ENCODE data around the gene LCLAT1. TPM values are rescaled to one million over a fixed set of nuclear protein-coding genes. Genes with fewer than 3 reads are reported as not detected.

LCLAT1 gene
- total and polyA plus RNA-seq, 8 donors: 2.0 to 15.0 (median 9.8) TPM

DNA sequence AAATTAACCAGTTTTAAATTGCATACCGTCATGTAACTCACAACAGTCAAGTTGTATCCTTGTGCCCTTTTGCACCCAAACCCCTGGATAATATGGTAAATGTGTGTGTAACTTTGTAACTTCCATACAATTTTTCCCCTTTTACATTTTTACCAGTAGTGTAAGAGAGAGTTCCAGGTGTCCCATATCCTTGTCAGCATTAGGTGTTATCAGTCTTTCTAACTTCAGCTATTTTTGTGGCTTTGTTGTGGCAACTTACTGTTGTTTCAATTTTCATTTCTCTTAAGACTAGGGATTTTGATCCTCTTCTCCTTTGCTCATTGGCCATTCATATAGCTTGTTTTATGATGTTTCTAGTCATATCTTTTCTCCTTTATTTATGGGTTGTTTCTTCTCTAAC, 94.6 kb downstream of the LCLAT1 start:
- intact Hi-C loops (cut with DNase I): no loop called here
- ATAC-seq (no peak), FAIRE-seq (no peak), DNase-seq (no peak)
- Histone ChIP-seq H3K4me1 (no peaks in the 10 kb centered on the region), H3K9me3 (no peaks in the 10 kb centered on the region), H3K27me3 (no peaks in the 10 kb centered on the region), H3K4me3 (no peak overlapping the region), H3K27ac (no peak overlapping the region), H3K36me3 (no peaks in the 10 kb centered on the region)
- TF ChIP-seq, protein P1, sequence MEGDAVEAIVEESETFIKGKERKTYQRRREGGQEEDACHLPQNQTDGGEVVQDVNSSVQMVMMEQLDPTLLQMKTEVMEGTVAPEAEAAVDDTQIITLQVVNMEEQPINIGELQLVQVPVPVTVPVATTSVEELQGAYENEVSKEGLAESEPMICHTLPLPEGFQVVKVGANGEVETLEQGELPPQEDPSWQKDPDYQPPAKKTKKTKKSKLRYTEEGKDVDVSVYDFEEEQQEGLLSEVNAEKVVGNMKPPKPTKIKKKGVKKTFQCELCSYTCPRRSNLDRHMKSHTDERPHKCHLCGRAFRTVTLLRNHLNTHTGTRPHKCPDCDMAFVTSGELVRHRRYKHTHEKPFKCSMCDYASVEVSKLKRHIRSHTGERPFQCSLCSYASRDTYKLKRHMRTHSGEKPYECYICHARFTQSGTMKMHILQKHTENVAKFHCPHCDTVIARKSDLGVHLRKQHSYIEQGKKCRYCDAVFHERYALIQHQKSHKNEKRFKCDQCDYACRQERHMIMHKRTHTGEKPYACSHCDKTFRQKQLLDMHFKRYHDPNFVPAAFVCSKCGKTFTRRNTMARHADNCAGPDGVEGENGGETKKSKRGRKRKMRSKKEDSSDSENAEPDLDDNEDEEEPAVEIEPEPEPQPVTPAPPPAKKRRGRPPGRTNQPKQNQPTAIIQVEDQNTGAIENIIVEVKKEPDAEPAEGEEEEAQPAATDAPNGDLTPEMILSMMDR (IDR thresholded peaks at IDR 0.05): no peak
- 97 to 99% methylated on average over 1 of the region's 1 CpG for WGBS, 2 donors

DNA sequence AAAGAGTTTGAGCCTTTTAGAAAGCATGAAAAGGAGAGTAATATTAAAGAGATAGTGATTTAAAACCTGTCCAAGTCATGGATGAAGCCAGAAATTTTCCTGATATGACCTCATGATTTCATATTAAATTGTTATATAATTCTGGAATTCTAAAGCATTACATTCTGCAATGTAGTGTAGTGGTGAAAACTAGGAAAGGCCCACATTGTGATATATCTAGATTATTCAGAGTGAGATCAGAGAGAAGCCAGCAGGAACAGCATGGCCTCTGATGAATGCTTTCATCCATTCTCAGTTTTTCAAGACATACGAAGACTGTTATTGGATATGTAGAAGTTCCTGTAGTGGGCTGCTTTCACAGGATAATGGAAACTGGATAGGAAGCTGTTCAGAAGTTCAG, 98.8 kb downstream of the LCLAT1 start:
- no peak for ATAC-seq
- intact Hi-C loops (cut with DNase I): no loop called here
- Histone ChIP-seq H3K27ac (no peak overlapping the region), H3K4me1 (no peaks in the 10 kb centered on the region), H3K4me3 (no peak overlapping the region), H3K36me3 (no peaks in the 10 kb centered on the region), H3K27me3 (no peaks in the 10 kb centered on the region), H3K9me3 (no peaks in the 10 kb centered on the region)
- DNase-seq: no peak
- TF ChIP-seq, protein P1 (IDR thresholded peaks at IDR 0.05): no peak
- FAIRE-seq: no peak
- WGBS, 2 donors: 89 to 97% methylated on average over 1 of the region's 1 CpG

DNA sequence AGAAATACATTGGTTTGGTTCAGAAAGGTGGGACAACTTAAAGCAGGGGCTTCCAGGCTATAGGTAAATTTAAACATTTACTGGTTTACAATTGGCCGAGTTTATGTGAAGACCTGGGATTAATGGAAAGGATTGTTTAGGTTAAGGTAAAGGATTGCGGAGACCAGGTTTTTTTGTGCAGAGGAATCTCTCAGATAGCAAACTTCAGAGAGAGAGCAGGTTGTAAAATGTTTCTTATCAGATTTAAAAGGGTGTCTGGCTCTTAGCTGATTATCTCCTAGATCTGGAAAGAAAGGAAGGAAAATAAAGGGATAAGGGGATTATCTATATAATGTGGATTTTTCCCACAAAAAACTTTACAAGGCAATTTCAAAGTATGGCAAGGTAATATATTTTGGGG, 101.3 kb downstream of the LCLAT1 start:
- DNase-seq (no peak), ATAC-seq (no peak), FAIRE-seq (no peak)
- Histone ChIP-seq H3K4me3 (no peak overlapping the region), H3K9me3 (no peaks in the 10 kb centered on the region), H3K27ac (no peak overlapping the region), H3K4me1 (no peaks in the 10 kb centered on the region), H3K27me3 (no peaks in the 10 kb centered on the region), H3K36me3 (no peaks in the 10 kb centered on the region)
- WGBS, 2 donors: 95 to 99% methylated on average over 2 of the region's 2 CpGs
- TF ChIP-seq, protein P1 (IDR thresholded peaks at IDR 0.05): no peak
- intact Hi-C loops (cut with DNase I): no loop called here

DNA sequence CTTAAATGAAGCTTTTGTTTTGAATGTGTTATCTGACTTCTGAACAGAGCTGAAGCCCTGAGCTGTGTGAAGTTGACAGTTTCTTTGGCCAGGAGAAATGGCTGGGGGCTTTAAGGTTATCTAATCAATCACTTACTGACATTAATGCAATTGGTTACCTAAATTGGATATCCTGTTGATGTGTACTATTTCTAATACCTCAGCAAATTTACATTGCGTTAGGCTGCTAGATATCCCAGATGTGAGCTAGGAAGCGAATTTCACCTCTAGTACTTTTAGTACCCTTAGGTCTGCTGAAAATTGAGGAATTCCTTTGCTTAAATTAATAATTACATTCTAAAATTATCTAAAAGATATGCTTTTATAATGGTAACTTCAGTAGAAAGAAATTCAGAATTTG, 102.0 kb downstream of the LCLAT1 start:
- TF ChIP-seq, protein P1 (IDR thresholded peaks at IDR 0.05): no peak
- Histone ChIP-seq H3K4me1 (no peaks in the 10 kb centered on the region), H3K36me3 (no peaks in the 10 kb centered on the region), H3K4me3 (no peak overlapping the region), H3K27ac (no peak overlapping the region), H3K9me3 (no peaks in the 10 kb centered on the region), H3K27me3 (no peaks in the 10 kb centered on the region)
- ATAC-seq (no peak), FAIRE-seq (no peak), DNase-seq (no peak)
- 93 to 94% methylated on average over 2 of the region's 2 CpGs for WGBS, 2 donors
- intact Hi-C loops (cut with DNase I): no loop called here

DNA sequence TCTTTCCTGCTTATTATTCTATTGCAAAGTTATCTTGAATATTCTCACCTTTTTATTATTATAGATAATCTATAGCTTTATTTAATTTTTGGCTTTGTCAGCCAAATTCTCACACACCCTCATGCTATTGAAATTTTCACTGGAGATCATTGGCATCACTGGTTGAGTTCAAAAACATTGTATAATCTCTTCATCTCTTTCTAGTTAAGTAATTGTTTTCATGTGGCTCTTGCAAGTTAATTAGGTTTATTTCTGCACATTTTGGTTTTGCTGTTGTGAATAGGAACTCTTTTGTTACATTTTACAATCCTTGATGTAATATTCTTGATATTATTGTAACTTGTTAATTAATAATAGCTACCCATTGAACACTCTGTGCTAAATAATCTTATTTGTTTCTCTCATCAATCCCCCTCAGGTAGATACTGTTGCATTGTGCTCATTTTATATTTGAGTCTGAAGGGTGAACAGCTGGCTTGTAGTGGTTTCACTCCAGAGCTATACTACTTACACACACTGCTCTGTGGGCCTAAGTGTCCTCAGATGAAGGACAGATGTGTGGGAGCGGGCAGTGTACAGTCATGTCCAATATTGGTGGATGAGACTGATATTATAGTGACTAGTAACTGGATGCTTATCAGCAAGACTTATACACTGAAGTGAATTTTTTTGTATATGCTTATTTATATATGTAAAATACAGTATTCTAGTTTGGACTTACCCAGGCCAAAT, 112.7 kb downstream of the LCLAT1 start:
- H3K36me3 ChIP-seq: no peaks in the 10 kb centered on the region
- TF ChIP-seq, protein P1 (IDR thresholded peaks at IDR 0.05): no peak
- FAIRE-seq (no peak), ATAC-seq (no peak), DNase-seq (no peak)
- WGBS, 2 donors: 96 to 100% methylated on average over 1 of the region's 1 CpG
- H3K4me1 ChIP-seq: no peaks in the 10 kb centered on the region
- H3K9me3 ChIP-seq: no peaks in the 10 kb centered on the region
- H3K27me3 ChIP-seq: no peaks in the 10 kb centered on the region
- intact Hi-C loops (cut with DNase I): no loop called here
- H3K27ac ChIP-seq: no peak overlapping the region
- H3K4me3 ChIP-seq: no peak overlapping the region

Measured in pancreas (tissue), 10 donors.